Smooth muscle cell of bladder (primary cell): Measurements from ENCODE around the gene MRPL54. TPM values are rescaled to one million over a fixed set of nuclear protein-coding genes. Genes with fewer than 3 reads are reported as not detected.

ENCODE experiments used
- total RNA-seq: library from RNA; depleted of rRNA; stranded (reverse); fragments of >200 nt; gene quantifications from 2 replicates; pipeline ENCODE4 v1.2.3, GENCODE V29; 2014

MRPL54 gene
- total RNA-seq: 45.1 and 73.7 TPM in 2 replicates

DNA sequence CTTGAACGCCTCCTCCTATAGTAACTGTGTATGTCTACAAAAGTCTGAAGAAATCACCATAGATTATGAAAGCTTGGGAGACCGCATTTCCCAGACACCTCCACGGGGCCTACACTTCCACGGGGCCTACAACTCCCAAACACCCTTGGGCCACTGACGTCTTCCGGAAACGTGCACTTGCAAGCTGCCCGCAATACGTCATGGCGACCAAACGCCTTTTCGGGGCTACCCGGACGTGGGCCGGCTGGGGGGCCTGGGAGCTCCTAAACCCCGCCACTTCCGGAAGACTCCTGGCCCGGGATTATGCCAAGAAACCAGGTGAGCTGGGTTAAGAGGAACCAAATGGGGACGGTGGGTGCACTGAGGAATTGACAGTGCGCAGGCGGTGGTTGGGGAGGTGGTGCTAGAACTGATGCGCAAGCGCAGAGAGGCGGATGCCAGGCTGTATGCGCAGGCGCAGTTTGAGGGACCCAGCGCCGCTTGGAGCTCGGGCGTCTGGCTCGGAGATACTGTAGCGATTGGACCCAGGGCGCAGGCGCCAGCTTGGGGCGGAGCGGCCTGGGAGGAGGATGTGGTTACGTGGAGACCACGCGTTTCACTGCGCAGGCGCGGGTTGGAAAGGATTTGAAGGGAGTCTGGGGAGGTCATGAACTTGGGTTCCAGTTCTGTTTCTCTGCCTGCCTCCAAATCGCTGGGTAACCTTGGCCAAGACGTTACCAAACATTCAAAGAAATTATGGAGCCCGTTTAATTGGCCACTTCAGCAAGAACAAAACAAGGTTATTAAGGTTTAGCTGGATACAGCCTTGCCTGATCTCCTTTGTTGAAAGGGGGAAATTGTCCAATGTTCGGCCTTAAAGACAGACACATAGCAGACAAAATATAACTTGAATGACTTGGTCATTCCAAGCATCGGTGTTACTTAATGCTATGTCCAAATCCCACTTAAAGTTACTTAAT lies at the start of gene MRPL54:
Gene MRPL54 (plus strand): TSS at position 182 of the 959 bp plus-strand sequence. CDS start 19 bp downstream, at position 201.

DNA sequence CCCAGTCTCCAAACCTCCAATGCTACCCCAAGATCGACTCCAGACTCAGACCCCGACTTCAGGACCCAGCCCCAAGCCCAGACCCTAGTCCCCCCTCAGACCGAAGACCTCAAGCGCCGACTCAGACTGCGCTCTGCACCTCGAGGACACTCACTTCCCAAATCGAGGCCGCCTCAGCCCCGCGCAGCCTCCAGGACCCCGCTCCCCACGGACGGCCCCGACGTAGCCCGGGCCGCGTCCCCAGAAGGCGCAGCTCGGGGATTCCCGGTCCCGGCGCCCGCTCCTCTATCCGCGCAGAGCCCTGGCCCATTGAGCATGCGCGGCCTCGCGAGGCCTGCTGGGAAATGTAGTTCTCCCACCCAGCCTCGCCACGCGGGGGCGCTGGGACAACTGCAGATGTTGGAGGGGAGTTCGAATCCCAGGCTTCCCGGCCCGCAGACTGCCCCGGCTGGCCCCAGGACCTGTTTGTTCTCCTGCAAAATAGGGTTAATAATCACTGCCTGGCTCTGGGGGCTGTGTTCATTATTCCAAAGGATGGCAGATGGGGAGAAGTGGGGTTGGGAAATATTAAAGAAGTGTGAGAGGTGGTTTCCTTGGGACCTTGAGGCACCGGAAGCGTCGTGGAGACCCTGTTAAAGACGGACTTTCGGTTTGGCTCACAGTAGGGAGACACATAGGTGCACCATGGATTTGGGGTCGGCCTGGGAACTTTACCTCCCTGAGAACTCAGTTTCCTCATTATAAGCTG lies 926 bp upstream of the MRPL54 start, which contains the start of gene APBA3:
Gene APBA3 (minus strand): TSS at position 311 of the 748 bp plus-strand sequence. CDS start 1,428 bp downstream, outside the sequence.

DNA sequence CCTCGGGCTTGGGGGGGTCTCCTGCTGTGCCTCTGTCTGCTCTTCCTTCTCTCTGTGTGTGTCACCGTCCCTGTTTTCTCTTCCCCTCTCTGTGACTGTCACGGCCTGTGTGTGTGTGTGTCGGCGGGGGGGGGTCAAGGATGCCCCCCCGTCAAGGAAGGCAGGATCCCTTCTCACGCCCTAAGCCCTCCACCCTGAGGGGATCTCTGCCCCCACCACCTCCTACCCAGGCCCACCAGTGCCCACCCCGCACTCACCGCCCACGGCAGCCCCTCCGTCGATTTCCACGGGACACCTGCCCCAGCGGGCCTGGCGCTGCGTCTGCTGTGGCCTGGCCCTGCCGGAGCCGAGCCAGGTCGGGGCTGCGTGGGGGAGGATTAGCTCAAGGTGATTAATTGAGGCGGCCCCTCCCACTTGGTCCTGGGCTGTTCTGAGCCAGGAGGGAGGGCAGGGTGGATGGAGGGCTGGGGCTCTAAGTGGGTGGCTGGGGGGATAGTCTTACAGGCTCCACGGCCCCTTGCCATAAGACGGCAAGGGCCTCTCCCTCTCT lies 9.5 kb downstream of the MRPL54 start, which contains the start of gene RAX2:
Gene RAX2 (minus strand): TSS at position 323 of the 550 bp plus-strand sequence. CDS start 486 bp downstream, outside the sequence.

DNA sequence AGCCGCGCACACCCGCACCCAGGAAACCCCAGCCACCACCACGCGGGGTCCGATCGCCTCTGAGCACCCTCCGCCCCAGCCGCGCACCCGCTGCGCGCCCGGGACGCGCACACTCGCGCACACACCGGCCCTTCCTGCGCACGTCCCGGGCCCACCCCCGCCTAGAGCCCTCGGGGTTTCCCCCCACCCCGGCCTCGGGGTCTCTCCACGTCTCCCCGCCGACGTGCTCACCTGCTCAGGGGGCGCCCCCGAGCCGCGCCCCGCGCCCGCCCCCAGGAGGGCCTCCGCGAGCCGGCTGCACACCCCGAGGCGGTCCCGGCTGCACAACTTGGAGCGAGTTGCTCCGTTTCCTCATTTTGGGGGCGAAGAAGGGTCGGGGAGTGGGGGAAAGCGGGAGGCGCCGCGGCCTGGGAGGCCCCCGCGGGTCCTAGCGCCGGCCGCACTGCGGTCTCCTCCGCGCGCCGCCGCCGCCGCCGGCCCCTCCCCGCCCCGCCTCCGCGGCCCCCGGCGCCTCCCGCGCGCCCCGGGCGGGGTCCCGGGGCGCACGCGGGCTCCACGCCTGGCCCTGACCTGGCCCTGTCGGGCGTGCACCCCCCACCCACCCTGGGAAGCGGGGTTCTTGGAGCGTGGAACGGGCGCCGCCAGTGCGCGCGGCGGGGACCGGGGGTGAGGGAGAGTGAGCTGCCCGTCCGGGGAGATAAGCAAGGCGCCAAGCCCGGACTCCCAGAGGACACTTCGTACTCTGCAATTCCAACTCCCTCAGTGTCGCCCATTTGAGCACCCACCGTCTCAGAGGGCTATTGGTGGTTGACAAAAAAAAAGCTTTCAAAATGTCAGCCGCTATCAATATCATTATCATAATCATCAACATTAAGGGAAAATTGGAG lies 23.7 kb downstream of the MRPL54 start, which contains the start of gene MATK:
Gene MATK (minus strand): TSS at position 444 of the 887 bp plus-strand sequence. CDS start 1,246 bp downstream, outside the sequence.

Other genes with a start within 250 kb of the MRPL54 start
- not detected in 2 replicates for gene TEKTIP1, start 223.5 kb upstream of the MRPL54 start, total RNA-seq
- 68.6 and 114 TPM in 2 replicates for gene MFSD12, start 205.1 kb upstream of the MRPL54 start, total RNA-seq
- 60.0 and 64.0 TPM in 2 replicates for gene HMG20B, start 189.7 kb upstream of the MRPL54 start, total RNA-seq
- gene GIPC3, start 177.2 kb upstream of the MRPL54 start, total RNA-seq: not detected in 2 replicates
- gene TBXA2R, start 155.8 kb upstream of the MRPL54 start, total RNA-seq: 0.43 and 0.92 TPM in 2 replicates
- 21.3 and 22.4 TPM in 2 replicates for gene CACTIN, start 135.9 kb upstream of the MRPL54 start, total RNA-seq
- gene PIP5K1C, start 62.2 kb upstream of the MRPL54 start, total RNA-seq: 12.5 and 23.0 TPM in 2 replicates
- gene TJP3, start 54.3 kb upstream of the MRPL54 start, total RNA-seq: not detected in 2 replicates
- 11.7 and 15.7 TPM in 2 replicates for gene APBA3, start 990 bp upstream of the MRPL54 start, total RNA-seq
- gene RAX2, start 9.5 kb downstream of the MRPL54 start, total RNA-seq: not detected in 2 replicates
- gene MATK, start 23.7 kb downstream of the MRPL54 start, total RNA-seq: under 0.01 and 0.09 TPM in 2 replicates
- gene ZFR2, start 106.4 kb downstream of the MRPL54 start, total RNA-seq: not detected in 2 replicates
- 0.18 and 0.28 TPM in 2 replicates for gene ATCAY, start 118.0 kb downstream of the MRPL54 start, total RNA-seq
- not detected in 2 replicates for gene NMRK2, start 170.4 kb downstream of the MRPL54 start, total RNA-seq
- gene DAPK3, start 208.4 kb downstream of the MRPL54 start, total RNA-seq: 135 and 149 TPM in 2 replicates
- gene EEF2, start 222.8 kb downstream of the MRPL54 start, total RNA-seq: 4,154 and 4,292 TPM in 2 replicates
- 20.1 and 25.1 TPM in 2 replicates for gene PIAS4, start 245.1 kb downstream of the MRPL54 start, total RNA-seq